ENCODE measurements around the gene SFTA2. TPM values are rescaled to one million over a fixed set of nuclear protein-coding genes. Genes with fewer than 3 reads are reported as not detected.

Gene SFTA2
- total RNA-seq, 2 donors from 2014 or later, result not detected

Small RNAs within 50 kb of the gene (microRNA-seq; reads per million reads assigned to microRNA genes)
- gene MIR4640 (ENCODE audit: borderline microRNAs expressed), result not detected

Other genes starting within 250 kb of the SFTA2 start
- gene PPP1R18, start 245.5 kb downstream of the SFTA2 start, total RNA-seq, result 10 to 100 TPM; 27.6 to 31.4 TPM
- 10 to 100 TPM; 37.1 TPM for gene NRM, start 241.2 kb downstream of the SFTA2 start, total RNA-seq
- gene MDC1, start 214.9 kb downstream of the SFTA2 start, total RNA-seq, result 10 to 100 TPM; 79.0 to 95.1 TPM
- gene TUBB, start 211.8 kb downstream of the SFTA2 start, total RNA-seq, result 1,000 to 10,000 TPM; 1,504 to 1,815 TPM
- 100 to 1,000 TPM; 121 to 141 TPM for gene FLOT1, start 189.5 kb downstream of the SFTA2 start, total RNA-seq
- gene IER3, start 187.6 kb downstream of the SFTA2 start, total RNA-seq, result 100 to 1,000 TPM; 102 to 136 TPM
- 100 to 1,000 TPM; 140 to 151 TPM for gene DDR1, start 47.7 kb downstream of the SFTA2 start, total RNA-seq
- gene GTF2H4, start 24.0 kb downstream of the SFTA2 start, total RNA-seq, result 10 to 100 TPM; 60.0 to 67.9 TPM
- 10 to 100 TPM; 39.4 to 52.5 TPM for gene VARS2, start 17.9 kb downstream of the SFTA2 start, total RNA-seq
- under 1 TPM; 0.18 TPM for gene MUCL3, start 8.8 kb upstream of the SFTA2 start, total RNA-seq
- gene MUC21, start 51.5 kb upstream of the SFTA2 start, total RNA-seq, result not detected
- gene MUC22, start 78.3 kb upstream of the SFTA2 start, total RNA-seq, result not detected
- gene C6orf15, start 180.4 kb upstream of the SFTA2 start, total RNA-seq, result not detected
- 1 to 10 TPM; 1.1 to 1.2 TPM for gene PSORS1C1, start 182.6 kb upstream of the SFTA2 start, total RNA-seq
- not detected for gene CDSN, start 188.3 kb upstream of the SFTA2 start, total RNA-seq
- not detected for gene PSORS1C2, start 206.9 kb upstream of the SFTA2 start, total RNA-seq
- gene CCHCR1, start 225.6 kb upstream of the SFTA2 start, total RNA-seq, result 10 to 100 TPM; 56.5 to 73.6 TPM
- gene TCF19, start 226.4 kb upstream of the SFTA2 start, total RNA-seq, result 10 to 100 TPM; 10.8 to 12.5 TPM
- gene POU5F1, start 238.5 kb upstream of the SFTA2 start, total RNA-seq, result 100 to 1,000 TPM; 106 to 687 TPM

Data from endodermal cell (in vitro differentiated cells).